Ishikawa (cell line): ENCODE results near the gene FGFR3.

ENCODE experiments used
- CEBPB ChIP-seq: IDR thresholded peaks from 2 replicates; pipeline ENCODE4 v1.6.1; 2012
- CREB1 ChIP-seq: IDR thresholded peaks from 2 replicates; pipeline ENCODE4 v1.6.1; 2012; ENCODE audit warnings: low read depth
- EGR1 ChIP-seq: IDR thresholded peaks from 2 replicates; pipeline ENCODE4 v1.6.1; 2012
- EP300 ChIP-seq: IDR thresholded peaks from 2 replicates; pipeline ENCODE4 v1.6.1; 2012; ENCODE audit warnings: borderline replicate concordance
- FOXM1 ChIP-seq: IDR thresholded peaks from 2 replicates; pipeline ENCODE4 v1.6.1; 2012; ENCODE audit warnings: low read depth, borderline replicate concordance
- MAX ChIP-seq: IDR thresholded peaks from 2 replicates; pipeline ENCODE4 v1.6.1; 2012
- NFIC ChIP-seq: IDR thresholded peaks from 2 replicates; pipeline ENCODE4 v1.6.1; 2012
- RAD21 ChIP-seq: IDR thresholded peaks from 2 replicates; pipeline ENCODE4 v1.6.1; 2012; ENCODE audit warnings: low read depth
- TAF1 ChIP-seq: IDR thresholded peaks from 2 replicates; pipeline ENCODE4 v1.6.1; 2012; ENCODE audit warnings: low read depth, mild to moderate bottlenecking
- TCF12 ChIP-seq: IDR thresholded peaks from 2 replicates; pipeline ENCODE4 v1.6.1; 2012; ENCODE audit warnings: low read depth
- TEAD4 ChIP-seq: IDR thresholded peaks from 2 replicates; pipeline ENCODE4 v1.6.1; 2012
- USF1 ChIP-seq: IDR thresholded peaks from 2 replicates; pipeline ENCODE4 v1.6.1; 2012
- YY1 ChIP-seq: IDR thresholded peaks from 2 replicates; pipeline ENCODE4 v1.6.1; 2012; ENCODE audit warnings: low read depth
- ZBTB7A ChIP-seq: IDR thresholded peaks from 2 replicates; pipeline ENCODE4 v1.6.1; 2012; ENCODE audit warnings: low read depth
- TF ChIP-seq, protein P1 (sequence below): IDR thresholded peaks from 2 replicates; pipeline ENCODE4 v1.6.1; 2012; ENCODE audit warnings: low read depth, mild to moderate bottlenecking

The FGFR3 gene

DNA sequence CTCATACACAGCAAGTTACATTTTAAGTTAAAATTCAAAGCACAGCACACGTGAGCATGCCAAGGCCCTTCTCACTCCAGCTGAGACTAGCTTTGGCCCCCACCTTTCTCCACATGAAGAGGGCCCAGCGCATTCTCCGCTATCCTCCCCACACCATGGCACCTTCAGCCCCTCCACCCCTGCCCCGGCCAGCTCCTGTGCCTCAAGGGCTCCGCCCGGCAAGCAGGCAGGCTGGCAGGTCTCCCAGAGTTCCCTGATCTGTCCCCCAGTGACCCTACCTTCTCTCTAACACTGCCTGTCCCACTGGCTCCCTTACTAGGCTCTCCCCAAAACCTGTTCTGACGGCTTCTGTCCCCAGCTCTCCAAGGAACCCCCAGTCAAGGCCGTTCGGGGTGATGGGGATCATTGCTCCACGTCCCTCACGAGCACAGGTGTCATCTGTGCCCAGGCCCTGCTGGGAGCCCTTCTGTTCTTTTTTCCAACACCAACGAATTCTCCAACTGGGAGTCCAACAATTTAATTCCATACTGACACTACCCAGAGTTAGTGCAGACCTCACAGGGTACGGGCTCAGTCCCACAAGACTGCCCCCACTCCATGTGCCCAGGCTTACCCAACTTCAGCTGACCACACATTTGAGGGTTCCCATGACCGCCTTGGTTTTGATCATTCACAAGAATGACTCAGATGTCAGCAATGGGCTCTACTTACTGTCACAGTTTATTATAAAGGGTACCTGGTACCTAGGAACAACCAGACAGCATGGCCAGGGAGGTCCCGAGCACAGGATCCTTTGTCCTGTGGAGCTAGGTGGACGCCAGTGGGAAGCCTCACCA lies 58.7 kb downstream of the FGFR3 start:
- TF ChIP-seq, protein P1, sequence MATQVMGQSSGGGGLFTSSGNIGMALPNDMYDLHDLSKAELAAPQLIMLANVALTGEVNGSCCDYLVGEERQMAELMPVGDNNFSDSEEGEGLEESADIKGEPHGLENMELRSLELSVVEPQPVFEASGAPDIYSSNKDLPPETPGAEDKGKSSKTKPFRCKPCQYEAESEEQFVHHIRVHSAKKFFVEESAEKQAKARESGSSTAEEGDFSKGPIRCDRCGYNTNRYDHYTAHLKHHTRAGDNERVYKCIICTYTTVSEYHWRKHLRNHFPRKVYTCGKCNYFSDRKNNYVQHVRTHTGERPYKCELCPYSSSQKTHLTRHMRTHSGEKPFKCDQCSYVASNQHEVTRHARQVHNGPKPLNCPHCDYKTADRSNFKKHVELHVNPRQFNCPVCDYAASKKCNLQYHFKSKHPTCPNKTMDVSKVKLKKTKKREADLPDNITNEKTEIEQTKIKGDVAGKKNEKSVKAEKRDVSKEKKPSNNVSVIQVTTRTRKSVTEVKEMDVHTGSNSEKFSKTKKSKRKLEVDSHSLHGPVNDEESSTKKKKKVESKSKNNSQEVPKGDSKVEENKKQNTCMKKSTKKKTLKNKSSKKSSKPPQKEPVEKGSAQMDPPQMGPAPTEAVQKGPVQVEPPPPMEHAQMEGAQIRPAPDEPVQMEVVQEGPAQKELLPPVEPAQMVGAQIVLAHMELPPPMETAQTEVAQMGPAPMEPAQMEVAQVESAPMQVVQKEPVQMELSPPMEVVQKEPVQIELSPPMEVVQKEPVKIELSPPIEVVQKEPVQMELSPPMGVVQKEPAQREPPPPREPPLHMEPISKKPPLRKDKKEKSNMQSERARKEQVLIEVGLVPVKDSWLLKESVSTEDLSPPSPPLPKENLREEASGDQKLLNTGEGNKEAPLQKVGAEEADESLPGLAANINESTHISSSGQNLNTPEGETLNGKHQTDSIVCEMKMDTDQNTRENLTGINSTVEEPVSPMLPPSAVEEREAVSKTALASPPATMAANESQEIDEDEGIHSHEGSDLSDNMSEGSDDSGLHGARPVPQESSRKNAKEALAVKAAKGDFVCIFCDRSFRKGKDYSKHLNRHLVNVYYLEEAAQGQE: no peak
- TF ChIP-seq RAD21: no peak
- TF ChIP-seq YY1: no peak
- TF ChIP-seq TEAD4: no peak
- TF ChIP-seq EP300: no peak
- TF ChIP-seq NFIC: no peak
- no peak for TF ChIP-seq EGR1
- TF ChIP-seq CREB1: no peak
- no peak for TF ChIP-seq USF1
- no peak for TF ChIP-seq CEBPB
- TF ChIP-seq TAF1: no peak
- no peak for TF ChIP-seq TCF12
- TF ChIP-seq ZBTB7A: no peak
- TF ChIP-seq FOXM1: no peak

DNA sequence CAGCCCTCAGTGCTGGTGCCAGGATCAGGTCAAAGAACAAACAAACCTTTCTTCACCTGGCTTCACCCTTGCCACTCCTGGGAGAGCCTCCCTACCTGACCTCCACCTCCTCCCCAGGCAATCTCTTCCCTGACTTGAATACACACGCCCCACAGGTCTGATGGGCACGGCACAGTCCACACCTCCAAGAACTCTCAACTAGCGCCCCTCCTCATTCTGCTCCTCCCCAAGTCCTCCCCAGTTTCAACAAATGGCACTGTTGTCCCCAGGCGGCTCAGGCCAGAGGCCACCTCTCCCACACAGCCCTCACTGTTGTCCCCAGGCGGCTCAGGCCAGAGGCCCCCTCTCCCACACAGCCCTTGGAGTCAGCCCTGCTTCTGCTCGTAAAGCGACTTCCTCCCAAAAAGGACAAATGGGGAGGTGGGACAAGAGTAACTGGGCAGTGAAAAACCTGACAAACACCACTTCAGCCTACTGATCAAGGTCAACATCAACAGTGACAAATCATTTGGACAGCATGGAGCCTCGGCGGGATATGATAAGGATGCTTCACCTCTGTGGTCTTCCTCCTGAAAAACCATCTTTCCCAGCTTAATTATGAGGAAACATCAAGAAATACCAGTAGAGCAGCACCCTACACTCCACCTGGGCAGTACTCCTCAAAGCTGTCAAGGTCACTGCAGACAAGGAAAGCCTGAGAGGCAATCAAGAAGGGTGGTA lies 60.0 kb downstream of the FGFR3 start:
- TF ChIP-seq FOXM1 (no peak), USF1 (no peak), RAD21 (no peak), YY1 (no peak), TEAD4 (no peak), EP300 (no peak), EGR1 (no peak), TAF1 (no peak), NFIC (no peak)
- TF ChIP-seq, protein P1: no peak

GRCh38 chr4:1854752-1855151 lies 61.7 kb downstream of the FGFR3 start:
- no peak for TF ChIP-seq ZBTB7A
- TF ChIP-seq RAD21: no peak
- no peak for TF ChIP-seq NFIC
- TF ChIP-seq EP300: no peak
- no peak for TF ChIP-seq TAF1
- no peak for TF ChIP-seq FOXM1
- TF ChIP-seq CEBPB: no peak
- TF ChIP-seq, protein P1: no peak
- no peak for TF ChIP-seq YY1
- TF ChIP-seq USF1: no peak
- TF ChIP-seq MAX: no peak
- TF ChIP-seq TEAD4: no peak
- TF ChIP-seq CREB1: no peak
- no peak for TF ChIP-seq EGR1
- no peak for TF ChIP-seq TCF12
